Left ventricle myocardium inferior (tissue), 1 donor: ENCODE measurements around the gene TNIP1. TPM values are rescaled to one million over a fixed set of nuclear protein-coding genes. Genes with fewer than 3 reads are reported as not detected.

Experiments used
- DNase-seq: peaks from one replicate; pipeline ENCODE4 v3.0.0-alpha.2; 2020
- H3K27ac ChIP-seq: fragments of 200-600 bp; replicated peaks from 2 replicates; pipeline ENCODE4 v1.8.0; 2021
- H3K27me3 ChIP-seq: fragments of 200-600 bp; 2 replicates; pipeline ENCODE4 v1.8.0; 2021; ENCODE audit warnings: low read depth
- H3K36me3 ChIP-seq: fragments of 200-600 bp; 2 replicates; pipeline ENCODE4 v1.8.0; 2021
- H3K4me1 ChIP-seq: fragments of 200-600 bp; 2 replicates; pipeline ENCODE4 v1.8.0; 2021
- H3K4me3 ChIP-seq: fragments of 200-600 bp; 2 replicates; pipeline ENCODE4 v1.8.0; 2021; ENCODE audit warnings: mild to moderate bottlenecking, moderate library complexity
- H3K9me3 ChIP-seq: fragments of 200-600 bp; replicated peaks from 2 replicates; pipeline ENCODE4 v1.8.0; 2021
- intact Hi-C: fragments of 100-400 bp; cut with micrococcal nuclease; formaldehyde crosslinking; loops from one replicate; pipeline ENCODE4 v1.11.0; 2022
- total RNA-seq: library from RNA; stranded (reverse); fragmentation: NEBNext Ultra II Directional; extraction: Animal tissue kit (Norgen Biotek cat#: 25700); gene quantifications from one replicate; pipeline ENCODE4 v1.2.1, GENCODE V29; 2021
- TF ChIP-seq, protein P1 (sequence below): fragments of 200-600 bp; IDR thresholded peaks from 2 replicates; pipeline ENCODE4 v1.8.0; 2021; ENCODE audit warnings: antibody characterized with exemption, mild to moderate bottlenecking, borderline replicate concordance
- donor health status: DM: no; HTN: yes; CAD: no; lungs with severe emphysema.

TNIP1 gene
- total RNA-seq, 1 donor from 2014 or later, result 131 TPM

- H3K9me3 ChIP-seq, result no peaks in the 10 kb centered on the region
- H3K4me1 ChIP-seq, result peaks cover 70% of the 10 kb centered on the region
- peaks cover 89% of the 10 kb centered on the region for H3K36me3 ChIP-seq
- peak overlapping the region; percentile 93 for H3K27ac ChIP-seq
- no peak overlapping the region for H3K4me3 ChIP-seq
- TF ChIP-seq, protein P1, sequence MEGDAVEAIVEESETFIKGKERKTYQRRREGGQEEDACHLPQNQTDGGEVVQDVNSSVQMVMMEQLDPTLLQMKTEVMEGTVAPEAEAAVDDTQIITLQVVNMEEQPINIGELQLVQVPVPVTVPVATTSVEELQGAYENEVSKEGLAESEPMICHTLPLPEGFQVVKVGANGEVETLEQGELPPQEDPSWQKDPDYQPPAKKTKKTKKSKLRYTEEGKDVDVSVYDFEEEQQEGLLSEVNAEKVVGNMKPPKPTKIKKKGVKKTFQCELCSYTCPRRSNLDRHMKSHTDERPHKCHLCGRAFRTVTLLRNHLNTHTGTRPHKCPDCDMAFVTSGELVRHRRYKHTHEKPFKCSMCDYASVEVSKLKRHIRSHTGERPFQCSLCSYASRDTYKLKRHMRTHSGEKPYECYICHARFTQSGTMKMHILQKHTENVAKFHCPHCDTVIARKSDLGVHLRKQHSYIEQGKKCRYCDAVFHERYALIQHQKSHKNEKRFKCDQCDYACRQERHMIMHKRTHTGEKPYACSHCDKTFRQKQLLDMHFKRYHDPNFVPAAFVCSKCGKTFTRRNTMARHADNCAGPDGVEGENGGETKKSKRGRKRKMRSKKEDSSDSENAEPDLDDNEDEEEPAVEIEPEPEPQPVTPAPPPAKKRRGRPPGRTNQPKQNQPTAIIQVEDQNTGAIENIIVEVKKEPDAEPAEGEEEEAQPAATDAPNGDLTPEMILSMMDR, result peak; percentile 12
- H3K27me3 ChIP-seq, result no peaks in the 10 kb centered on the region
- DNase-seq, result no peak
- intact Hi-C loops, result no loop called here
Observed at GRCh38 chr5:151058301-151058700, 22.5 kb downstream of the TNIP1 start.

- no peak overlapping the region for H3K4me3 ChIP-seq
- no peaks in the 10 kb centered on the region for H3K9me3 ChIP-seq
- peaks cover 87% of the 10 kb centered on the region for H3K36me3 ChIP-seq
- H3K27ac ChIP-seq, result peak overlapping the region; percentile 49
- no peak for DNase-seq
- no peaks in the 10 kb centered on the region for H3K27me3 ChIP-seq
- H3K4me1 ChIP-seq, result peaks cover 60% of the 10 kb centered on the region
- intact Hi-C loops, result no loop called here
- TF ChIP-seq, protein P1, result no peak
Observed at GRCh38 chr5:151056379-151057325, 24.2 kb downstream of the TNIP1 start.

GRCh38 chr5:151055336-151055735 lies 25.5 kb downstream of the TNIP1 start:
- no peak for DNase-seq
- no peaks in the 10 kb centered on the region for H3K9me3 ChIP-seq
- peaks cover 83% of the 10 kb centered on the region for H3K36me3 ChIP-seq
- H3K27ac ChIP-seq, result peak overlapping the region; percentile 49
- intact Hi-C loops, result no loop called here
- TF ChIP-seq, protein P1, result no peak
- no peaks in the 10 kb centered on the region for H3K27me3 ChIP-seq
- H3K4me1 ChIP-seq, result peaks cover 47% of the 10 kb centered on the region
- H3K4me3 ChIP-seq, result no peak overlapping the region

DNA sequence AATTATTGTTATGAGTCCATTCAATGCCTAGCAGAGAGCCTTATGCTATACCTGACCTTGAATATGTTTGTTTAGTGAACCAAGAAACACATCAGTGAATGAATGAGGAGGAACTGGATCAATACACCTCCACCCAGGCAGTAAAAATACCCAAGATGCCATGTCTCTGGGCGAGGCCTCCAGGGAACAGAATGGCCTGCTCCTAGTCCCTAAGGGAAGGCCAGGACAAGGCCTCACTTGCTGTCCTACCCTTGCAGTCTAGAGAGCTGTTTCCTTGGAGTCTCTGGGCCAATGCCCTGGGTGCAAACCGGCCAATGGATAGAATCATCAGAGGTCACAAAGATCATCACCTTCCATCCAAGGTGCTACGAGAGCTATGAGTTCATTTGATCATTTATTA lies 26.1 kb downstream of the TNIP1 start:
- H3K4me1 ChIP-seq, result peaks cover 40% of the 10 kb centered on the region
- H3K27ac ChIP-seq, result no peak overlapping the region
- TF ChIP-seq, protein P1, result no peak
- intact Hi-C loops, result loop anchor here (5.0 kb wide), 2 partner anchors 58 to 113 kb away; no protein-coding TSS in a partner anchor
- no peaks in the 10 kb centered on the region for H3K27me3 ChIP-seq
- H3K4me3 ChIP-seq, result no peak overlapping the region
- no peaks in the 10 kb centered on the region for H3K9me3 ChIP-seq
- peaks cover 82% of the 10 kb centered on the region for H3K36me3 ChIP-seq
- DNase-seq, result no peak

GRCh38 chr5:151053796-151054462 lies 26.9 kb downstream of the TNIP1 start:
- Histone ChIP-seq H3K36me3 (peaks cover 85% of the 10 kb centered on the region), H3K4me1 (peaks cover 34% of the 10 kb centered on the region), H3K27ac (no peak overlapping the region), H3K4me3 (no peak overlapping the region), H3K27me3 (no peaks in the 10 kb centered on the region), H3K9me3 (no peaks in the 10 kb centered on the region)
- intact Hi-C loops, result loop anchor here (5.0 kb wide), 2 partner anchors 58 to 113 kb away; no protein-coding TSS in a partner anchor
- DNase-seq, result no peak
- TF ChIP-seq, protein P1, result no peak
